HCT116 (cell line): ENCODE results near the gene TXNDC11.

Experiments
- JUND ChIP-seq: IDR thresholded peaks from 2 replicates; pipeline ENCODE4 v1.6.1; 2012
- POLR2A ChIP-seq: IDR thresholded peaks from 2 replicates; pipeline ENCODE4 v1.7.0; 2011; ENCODE audit warnings: borderline replicate concordance; ENCODE audit not compliant: insufficient read depth, insufficient read length; ENCODE audit errors: extremely low read depth
- POLR2AphosphoS5 ChIP-seq: IDR thresholded peaks from 2 replicates; pipeline ENCODE4 v1.6.1; 2011; ENCODE audit warnings: mild to moderate bottlenecking, low read depth, low read length, moderate library complexity
- YY1 ChIP-seq: IDR thresholded peaks from 2 replicates; pipeline ENCODE4 v1.6.1; 2011; ENCODE audit warnings: low read length, low read depth, moderate library complexity, mild to moderate bottlenecking; ENCODE audit not compliant: insufficient replicate concordance; ENCODE audit errors: extremely low read depth
- TF ChIP-seq, protein P1 (sequence below), 3 experiments: fragments of 200-600 bp in 1 of 3; sonication (generic) in 1 of 3; IDR thresholded peaks in 2 of 3; conservative IDR thresholded peaks in 1 of 3; 2 replicates each; pipeline ENCODE4 v1.5.1; 2012 to 2017; ENCODE audit warnings: low read depth in 2 of 3, low read length in 2 of 3, antibody characterized with exemption in 1 of 3, borderline replicate concordance in 1 of 3, control low read depth in 1 of 3, mild to moderate bottlenecking in 1 of 3, mixed read lengths in 1 of 3, mixed run types in 1 of 3, moderate library complexity in 1 of 3; ENCODE audit not compliant: insufficient read depth in 1 of 3

DNA sequence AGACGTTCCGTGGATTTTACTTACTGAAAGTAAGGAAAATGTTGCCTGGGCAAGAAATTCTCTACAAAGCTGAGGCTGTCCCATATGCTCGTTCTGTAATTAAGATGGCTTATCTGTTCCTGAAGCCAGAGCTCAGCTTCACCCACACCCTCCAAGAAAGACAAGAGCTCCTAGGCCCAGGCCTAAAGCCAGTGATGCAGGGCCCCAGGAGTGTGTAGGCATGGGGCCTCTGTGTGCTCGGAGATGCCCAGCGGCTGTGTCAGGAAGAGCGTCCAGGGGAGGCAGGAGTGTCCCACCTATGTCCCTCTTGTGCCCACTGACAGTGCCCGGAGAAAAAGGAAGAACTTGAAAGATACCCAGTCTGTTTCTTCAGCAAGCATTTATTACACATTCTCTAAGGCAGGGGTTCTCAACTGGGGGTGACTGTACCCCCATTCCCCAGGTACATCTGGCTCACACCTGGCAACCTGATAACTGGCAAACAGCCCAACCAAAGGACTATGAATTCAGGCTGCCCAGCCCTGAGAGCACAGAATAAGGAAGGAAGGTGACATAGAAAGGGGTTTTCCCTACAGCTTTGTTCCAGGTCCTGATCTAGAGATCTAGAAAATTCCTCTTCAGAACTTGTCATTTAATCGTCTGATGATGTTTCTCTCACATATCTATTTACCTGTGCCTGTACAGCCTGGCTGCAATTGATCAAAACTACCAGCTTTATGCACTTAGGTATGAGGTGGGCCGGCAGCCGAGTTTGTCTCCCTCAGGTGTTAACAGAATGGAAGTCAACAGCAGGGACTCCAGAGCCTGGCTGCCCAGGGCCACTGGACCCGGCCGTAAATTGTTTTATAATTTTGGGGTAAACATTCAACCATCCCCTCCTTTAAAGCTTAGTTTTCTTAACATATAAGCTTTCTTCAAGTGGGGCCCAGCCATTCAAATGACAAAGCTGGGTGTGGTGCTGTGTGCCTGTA, 62.4 kb downstream of the TXNDC11 start:
- TF ChIP-seq, protein P1, sequence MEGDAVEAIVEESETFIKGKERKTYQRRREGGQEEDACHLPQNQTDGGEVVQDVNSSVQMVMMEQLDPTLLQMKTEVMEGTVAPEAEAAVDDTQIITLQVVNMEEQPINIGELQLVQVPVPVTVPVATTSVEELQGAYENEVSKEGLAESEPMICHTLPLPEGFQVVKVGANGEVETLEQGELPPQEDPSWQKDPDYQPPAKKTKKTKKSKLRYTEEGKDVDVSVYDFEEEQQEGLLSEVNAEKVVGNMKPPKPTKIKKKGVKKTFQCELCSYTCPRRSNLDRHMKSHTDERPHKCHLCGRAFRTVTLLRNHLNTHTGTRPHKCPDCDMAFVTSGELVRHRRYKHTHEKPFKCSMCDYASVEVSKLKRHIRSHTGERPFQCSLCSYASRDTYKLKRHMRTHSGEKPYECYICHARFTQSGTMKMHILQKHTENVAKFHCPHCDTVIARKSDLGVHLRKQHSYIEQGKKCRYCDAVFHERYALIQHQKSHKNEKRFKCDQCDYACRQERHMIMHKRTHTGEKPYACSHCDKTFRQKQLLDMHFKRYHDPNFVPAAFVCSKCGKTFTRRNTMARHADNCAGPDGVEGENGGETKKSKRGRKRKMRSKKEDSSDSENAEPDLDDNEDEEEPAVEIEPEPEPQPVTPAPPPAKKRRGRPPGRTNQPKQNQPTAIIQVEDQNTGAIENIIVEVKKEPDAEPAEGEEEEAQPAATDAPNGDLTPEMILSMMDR (IDR thresholded peaks at IDR 0.05 in 2 of 3, conservative IDR thresholded peaks at IDR 0.05 in 1 of 3; ENCODE audit: borderline replicate concordance in 1 of 3, insufficient read depth in 1 of 3, low read depth in 2 of 3, low read length in 2 of 3), result no peak
- no peak for TF ChIP-seq POLR2A
- TF ChIP-seq YY1, result no peak
- no peak for TF ChIP-seq JUND
- no peak for TF ChIP-seq POLR2AphosphoS5
